H1 (cell line): ENCODE measurements around the gene MED10. TPM values are rescaled to one million over a fixed set of nuclear protein-coding genes. Genes with fewer than 3 reads are reported as not detected.

ENCODE experiments used
- CREB1 ChIP-seq: IDR thresholded peaks from 2 replicates; pipeline ENCODE4 v1.6.1; 2012; ENCODE audit warnings: inconsistent platforms
- E2F6 ChIP-seq: IDR thresholded peaks from 2 replicates; pipeline ENCODE4 v1.6.1; 2012; ENCODE audit warnings: inconsistent platforms
- GABPA ChIP-seq: IDR thresholded peaks from 2 replicates; pipeline ENCODE4 v1.6.1; 2011; ENCODE audit warnings: mild to moderate bottlenecking, low read length, moderate library complexity, borderline replicate concordance; ENCODE audit not compliant: insufficient read depth
- JUND ChIP-seq: IDR thresholded peaks from 2 replicates; pipeline ENCODE4 v1.6.1; 2011; ENCODE audit warnings: mild to moderate bottlenecking, improper control_type of control experiment, low read length
- KDM5A ChIP-seq: fragments of 200-600 bp; IDR thresholded peaks from 2 replicates; pipeline ENCODE4 v1.7.1; 2012; ENCODE audit warnings: mild to moderate bottlenecking, low read length, inconsistent platforms, mixed read lengths
- NRF1 ChIP-seq: IDR thresholded peaks from 2 replicates; pipeline ENCODE4 v1.6.1; 2011; ENCODE audit warnings: mild to moderate bottlenecking, low read depth, low read length, improper control_type of control experiment
- POLR2AphosphoS5 ChIP-seq: IDR thresholded peaks from 2 replicates; pipeline ENCODE4 v1.6.1; 2011; ENCODE audit warnings: low read depth, low read length
- RAD21 ChIP-seq, 2 experiments: IDR thresholded peaks in 1 of 2; conservative IDR thresholded peaks in 1 of 2; 2 replicates each; pipeline ENCODE4 v1.6.1; 2011; ENCODE audit warnings: low read depth in 2 of 2, low read length in 2 of 2, improper control_type of control experiment in 1 of 2, inconsistent platforms in 1 of 2, mild to moderate bottlenecking in 1 of 2, moderate library complexity in 1 of 2
- RFX5 ChIP-seq: IDR thresholded peaks from 2 replicates; pipeline ENCODE4 v1.6.1; 2011; ENCODE audit warnings: low read depth, low read length, improper control_type of control experiment, borderline replicate concordance
- ZNF274 ChIP-seq: IDR thresholded peaks from 2 replicates; pipeline ENCODE4 v1.7.0; 2012; ENCODE audit warnings: low read length, borderline replicate concordance; ENCODE audit errors: extremely low read depth
- polyA plus RNA-seq, 7 experiments: library from polyadenylated mRNA; depleted of rRNA in 3 of 7; stranded (reverse) in 5 of 7; unstranded in 2 of 7; fragments of >200 nt in 5 of 7; fragments of 200-250 nt in 2 of 7; gene quantifications; 1 replicate in 5 of 7; 2 replicates in 1 of 7; 4 replicates in 1 of 7; pipeline versions ENCODE4 v1.2.1 to v1.2.3, GENCODE V29; 2011 to 2013; ENCODE audit warnings: missing spikeins in 2 of 7, mixed read lengths in 2 of 7
- total RNA-seq: library from RNA; stranded (reverse); fragmentation: NEBNext Ultra II Directional; extraction: Animal tissue kit (Norgen Biotek cat#: 25700); gene quantifications from 2 replicates; pipeline ENCODE4 v1.2.1, GENCODE V29; 2021

MED10 gene
- total and polyA plus RNA-seq, 2 of the 8 experiments (the other 6 are each of a cell fraction or from before 2014, with no cell fraction given), result 20.1 to 23.2 TPM

GRCh38 chr5:6342689-6343315 is 35.5 kb downstream of the MED10 start (continued):
- TF ChIP-seq NRF1 (no peak), ZNF274 (no peak), RAD21 (IDR thresholded peaks at IDR 0.05 in 1 of 2, conservative IDR thresholded peaks at IDR 0.05 in 1 of 2; ENCODE audit: low read depth in 2 of 2, low read length in 2 of 2) (no peak), CREB1 (no peak), POLR2AphosphoS5 (no peak), JUND (no peak), RFX5 (no peak), GABPA (no peak), KDM5A (no peak), E2F6 (no peak)
